B cell (primary cell): Measurements from ENCODE around the gene SESN3. TPM values are rescaled to one million over a fixed set of nuclear protein-coding genes. Genes with fewer than 3 reads are reported as not detected.
A peak's percentile ranks its signal among the peaks of the same experiment; 100 is the strongest.

Experiments
- ATAC-seq: fragments of 200-7000 bp; cut with Tn5 transposase; one replicate; pipeline ENCODE4 v1.10.0; 2021; ENCODE audit warnings: low read depth, mild to moderate bottlenecking, moderate number of reproducible peaks, moderate library complexity
- CTCF ChIA-PET: fragments of 350-600 bp; sonication (Branson Sonifier 250); formaldehyde crosslinking; loops from one replicate; lab custom pipeline; 2021; ENCODE audit warnings: antibody characterized with exemption, inconsistent platforms; lab: Charles Lee
- POLR2A ChIA-PET: fragments of 350-600 bp; sonication (Branson Sonifier 250); formaldehyde crosslinking; loops from one replicate; lab custom pipeline; 2021; ENCODE audit warnings: antibody characterized with exemption; lab: Charles Lee
- DNase-seq: peaks from one replicate; pipeline ENCODE4 v3.0.0; 2013
- H2AFZ ChIP-seq: 2 replicates; pipeline ENCODE4 v1.6.1; 2012; ENCODE audit warnings: mild to moderate bottlenecking, low read depth, low read length; ENCODE audit not compliant: insufficient read depth, poor library complexity, severe bottlenecking
- H3K27ac ChIP-seq, 2 donors: 1 replicate in 1 of 2; 2 replicates in 1 of 2; pipeline ENCODE4 v1.5.1; 2012 to 2013; ENCODE audit warnings: low read length in 2 of 2, mild to moderate bottlenecking in 2 of 2, moderate library complexity in 1 of 2
- H3K27me3 ChIP-seq, 4 experiments: fragments of 200-600 bp in 1 of 4; sonication (generic) in 1 of 4; replicated peaks in 1 of 4; 1 replicate in 2 of 4; 2 replicates in 2 of 4; pipeline versions ENCODE4 v1.6.1 to v1.7.0; 2013 to 2016; ENCODE audit warnings: low read length in 3 of 4, mild to moderate bottlenecking in 2 of 4, mixed read lengths in 1 of 4, moderate library complexity in 1 of 4; ENCODE audit not compliant: insufficient read depth in 4 of 4, control insufficient read depth in 3 of 4; ENCODE audit errors: control extremely low read depth in 1 of 4
- H3K36me3 ChIP-seq, 2 experiments: replicated peaks in 1 of 2; 1 replicate in 1 of 2; 2 replicates in 1 of 2; pipeline versions ENCODE4 v1.6.1 to v1.7.1; 2013; ENCODE audit warnings: low read length in 1 of 2; ENCODE audit not compliant: insufficient read depth in 2 of 2, control insufficient read depth in 1 of 2; ENCODE audit errors: control extremely low read depth in 1 of 2, extremely low read depth in 1 of 2
- H3K4me1 ChIP-seq, 2 donors: fragments of 200-600 bp in 1 of 2; sonication (generic) in 1 of 2; 1 replicate in 1 of 2; 2 replicates in 1 of 2; pipeline versions ENCODE4 v1.5.1 to v1.6.1; 2013 to 2017; ENCODE audit warnings: low read length in 2 of 2; ENCODE audit not compliant: control insufficient read depth in 2 of 2, insufficient read depth in 2 of 2
- H3K4me2 ChIP-seq: replicated peaks from 2 replicates; pipeline ENCODE3; 2012; ENCODE audit warnings: mild to moderate bottlenecking, low read depth, low read length; ENCODE audit not compliant: poor library complexity, severe bottlenecking
- H3K4me3 ChIP-seq, 5 experiments: fragments of 200-600 bp in 1 of 5; sonication (generic) in 1 of 5; 1 replicate in 3 of 5; 2 replicates in 2 of 5; pipeline versions ENCODE4 v1.5.1 to v1.7.0; 2011 to 2016; ENCODE audit warnings: low read length in 4 of 5, mild to moderate bottlenecking in 4 of 5, low read depth in 2 of 5, control low read depth in 1 of 5, moderate library complexity in 1 of 5; ENCODE audit not compliant: insufficient read depth in 1 of 5; ENCODE audit errors: control extremely low read depth in 1 of 5, extremely low read depth in 1 of 5
- H3K79me2 ChIP-seq: fragments of 200-600 bp; sonication (generic); one replicate; pipeline ENCODE4 v1.6.0; 2016; ENCODE audit warnings: low read length; ENCODE audit not compliant: control insufficient read depth, insufficient read depth
- H3K9ac ChIP-seq: fragments of 200-600 bp; sonication (generic); 2 replicates; pipeline ENCODE4 v1.6.1; 2017; ENCODE audit warnings: mild to moderate bottlenecking, low read length, moderate library complexity
- H3K9me3 ChIP-seq, 3 donors: one replicate each; pipeline versions ENCODE4 v1.6.1 to v1.7.1; 2013; ENCODE audit warnings: low read length in 2 of 3; ENCODE audit not compliant: control insufficient read depth in 2 of 3, insufficient read depth in 1 of 3; ENCODE audit errors: control extremely low read depth in 1 of 3
- H4K20me1 ChIP-seq: 2 replicates; pipeline ENCODE4 v1.6.0; 2012; ENCODE audit warnings: mild to moderate bottlenecking, low read length; ENCODE audit not compliant: insufficient read depth, control insufficient read depth, poor library complexity, severe bottlenecking
- H3K27ac Mint-ChIP-seq: one replicate; pipeline ENCODE4 v1.8.0; 2021; ENCODE audit warnings: mixed read lengths
- H3K27me3 Mint-ChIP-seq: one replicate; pipeline ENCODE4 v1.8.0; 2021; ENCODE audit warnings: mixed read lengths
- H3K4me1 Mint-ChIP-seq: one replicate; pipeline ENCODE4 v1.8.0; 2021; ENCODE audit warnings: mixed read lengths
- H3K4me3 Mint-ChIP-seq: one replicate; pipeline ENCODE4 v1.8.0; 2021; ENCODE audit warnings: mixed read lengths
- H3K9me3 Mint-ChIP-seq: one replicate; pipeline ENCODE4 v1.8.0; 2022; ENCODE audit warnings: mixed read lengths; ENCODE audit not compliant: insufficient read depth
- CTCF ChIP-seq: fragments of 200-600 bp; IDR thresholded peaks from one replicate; pipeline ENCODE4 v1.8.0; 2022; ENCODE audit warnings: antibody characterized with exemption, mild to moderate bottlenecking
- EZH2 ChIP-seq: IDR thresholded peaks from 2 replicates; pipeline ENCODE4 v1.6.1; 2012; ENCODE audit warnings: borderline replicate concordance, low read depth, mild to moderate bottlenecking, moderate library complexity, low read length; ENCODE audit not compliant: insufficient read depth, poor library complexity, severe bottlenecking
- WGBS: methylation state at CpG from one replicate; pipeline ENCODE4 v1.1.5; 2013; ENCODE audit warnings: missing lambda C conversion rate; ENCODE audit not compliant: insufficient coverage; 5-methylcytosine and 5-hydroxymethylcytosine counted together
- intact Hi-C: fragments of 100-400 bp; cut with micrococcal nuclease; formaldehyde crosslinking; loops from one replicate; pipeline ENCODE4 v1.10.0; 2022
- polyA plus RNA-seq: library from polyadenylated mRNA; depleted of rRNA; stranded (reverse); fragments of >200 nt; gene quantifications from 2 replicates; pipeline ENCODE4 v1.2.3, GENCODE V29; 2012
- total RNA-seq, 2 donors: library from RNA; stranded (reverse); fragments of 120-200 nt in 1 of 2; gene quantifications; 1 replicate in 1 of 2; 2 replicates in 1 of 2; pipeline versions ENCODE4 v1.2.3 to v1.2.4, GENCODE V29; 2013 to 2022

Gene SESN3
- total and polyA plus RNA-seq, 2 donors (not counting 1 experiment from before 2014, with no cell fraction given): 10.1 to 519 TPM

GRCh38 chr11:95163106-95163505 is 67.9 kb downstream of the SESN3 start:
- 20% methylated on average over 2 of the region's 4 CpGs for WGBS
- Mint-ChIP-seq H3K9me3 (no peaks in the 10 kb centered on the region), H3K27me3 (no peaks in the 10 kb centered on the region), H3K27ac (no peak overlapping the region), H3K4me3 (no peak overlapping the region), H3K4me1 (peaks cover 25% of the 10 kb centered on the region)
- Histone ChIP-seq H3K27ac (no peak overlapping the region), H3K9me3 (peaks cover 0 to 7% (median 0%) of the 10 kb centered on the region in 3 donors), H3K4me3 (no peak overlapping the region), H2AFZ (no peak overlapping the region), H3K27me3 (no peaks in the 10 kb centered on the region), H3K9ac (no peak overlapping the region), H3K36me3 (peaks cover 0 to 5% of the 10 kb centered on the region in 2 experiments), H3K79me2 (no peaks in the 10 kb centered on the region), H3K4me2 (no peak overlapping the region), H3K4me1 (peaks cover 0 to 3% of the 10 kb centered on the region in 2 donors), H4K20me1 (no peaks in the 10 kb centered on the region)
- CTCF ChIA-PET: interaction anchor here (1.0 to 2.3 kb wide), 2 partner anchors 11 to 542 kb away, joined by 4 to 6 read pairs; no protein-coding TSS in a partner anchor
- TF ChIP-seq CTCF: no peak
- TF ChIP-seq EZH2: no peak
- no peak for ATAC-seq
- POLR2A ChIA-PET: no interaction called here
- no peak for DNase-seq
- intact Hi-C loops: loop anchor here (5.0 kb wide), 1 partner anchor 34 kb away; no protein-coding TSS in a partner anchor

DNA sequence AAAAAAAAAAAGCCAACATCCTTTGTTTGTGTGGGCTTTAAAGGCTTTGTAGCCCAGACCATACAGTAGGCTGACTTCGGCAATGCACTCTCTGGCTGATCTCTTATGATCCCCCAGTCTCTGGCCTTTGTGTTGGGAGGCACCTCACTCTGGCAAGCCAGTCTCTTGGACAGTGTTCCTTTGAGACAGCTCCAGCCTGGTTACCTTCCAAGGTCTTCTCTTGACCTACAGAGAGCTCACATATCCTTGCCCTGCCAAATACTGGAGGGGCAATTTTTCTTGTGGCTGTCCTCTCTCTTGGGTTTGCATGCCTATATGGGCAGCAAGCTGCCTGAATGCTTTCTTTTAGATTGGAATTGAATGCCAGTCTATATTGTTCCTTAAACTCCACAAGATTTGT is 69.8 kb downstream of the SESN3 start:
- 100% methylated on average over 1 of the region's 1 CpG for WGBS
- no peaks in the 10 kb centered on the region for H4K20me1 ChIP-seq
- ChIA-PET POLR2A (interaction anchor here (0.7 to 1.1 kb wide), 2 partner anchors 8 to 70 kb away, joined by 3 to 6 read pairs; partner anchors contain the start of gene SESN3), CTCF (interaction anchor here (0.6 to 1.7 kb wide), 3 partner anchors 544 to 607 kb away, joined by 3 to 5 read pairs (median 4); no protein-coding TSS in a partner anchor)
- Mint-ChIP-seq H3K9me3 (no peaks in the 10 kb centered on the region), H3K27me3 (no peaks in the 10 kb centered on the region), H3K4me1 (peaks cover 19% of the 10 kb centered on the region), H3K4me3 (no peak overlapping the region), H3K27ac (peak overlapping the region; percentile 57)
- H3K27me3 ChIP-seq: no peaks in the 10 kb centered on the region
- H3K9me3 ChIP-seq: peaks cover 0 to 7% (median 0%) of the 10 kb centered on the region in 3 donors
- ATAC-seq (peak; percentile 9), DNase-seq (no peak)
- H3K9ac ChIP-seq: no peak overlapping the region
- no peak overlapping the region for H2AFZ ChIP-seq
- no peaks in the 10 kb centered on the region for H3K4me1 ChIP-seq
- TF ChIP-seq EZH2: no peak
- TF ChIP-seq CTCF: no peak
- no peak overlapping the region for H3K4me2 ChIP-seq
- H3K27ac ChIP-seq: no peak overlapping the region
- H3K79me2 ChIP-seq: no peaks in the 10 kb centered on the region
- intact Hi-C loops: loop anchor here (5.0 kb wide), 1 partner anchor 36 kb away; no protein-coding TSS in a partner anchor
- no peaks in the 10 kb centered on the region for H3K36me3 ChIP-seq
- no peak overlapping the region for H3K4me3 ChIP-seq
